ENCODE measurements around the gene PLA2G6. TPM values are rescaled to one million over a fixed set of nuclear protein-coding genes. Genes with fewer than 3 reads are reported as not detected.
"Not testable (repeated sequence)": the region's sequence is repeated elsewhere in the genome, so short reads cannot be mapped to it uniquely, and the experiment has no call there.

Gene PLA2G6
- total RNA-seq, 1 donor from 2014 or later: 36.0 TPM

DNA sequence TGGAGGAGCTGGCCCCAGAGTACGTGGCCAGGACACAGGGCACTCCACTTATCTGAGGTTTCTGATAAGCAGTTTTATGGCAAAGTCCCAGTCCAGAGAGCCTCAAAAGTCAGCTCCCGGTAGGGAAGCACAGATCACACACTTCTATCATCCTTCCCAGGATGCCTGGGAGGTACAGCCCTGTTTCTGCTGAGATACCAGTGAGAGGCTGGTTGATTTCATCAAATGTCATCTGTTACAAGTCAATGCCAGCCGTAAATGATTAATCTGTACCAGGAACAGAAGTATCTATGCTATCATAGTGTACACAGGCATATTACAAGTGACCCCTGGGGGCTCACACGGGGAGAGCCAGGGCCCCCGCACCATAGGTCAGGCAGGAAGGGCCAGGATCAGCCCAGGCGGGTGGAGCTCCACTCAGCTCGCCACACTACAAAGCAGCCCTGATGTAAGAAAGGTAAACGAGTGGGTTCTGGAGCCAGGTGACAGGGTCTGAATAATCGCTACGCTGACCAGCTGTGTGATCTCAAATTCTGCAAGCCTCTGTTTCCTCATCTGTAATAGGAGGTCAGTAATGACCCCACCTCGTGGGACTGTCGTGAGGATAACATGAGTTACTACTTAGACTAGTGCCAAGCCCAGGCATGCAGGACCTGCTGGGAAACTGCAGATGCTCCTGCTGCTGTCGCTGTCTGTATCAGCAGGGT, 17.6 kb downstream of the PLA2G6 start:
- peaks cover 8% of the 10 kb centered on the region for H3K4me1 Mint-ChIP-seq (ENCODE audit: low read depth)
- H3K4me3 Mint-ChIP-seq (ENCODE audit: low read depth): no peak overlapping the region
- DNase-seq (ENCODE audit: low spot score): no peak
- no peaks in the 10 kb centered on the region for H3K27me3 Mint-ChIP-seq (ENCODE audit: low read depth)
- no peaks in the 10 kb centered on the region for H3K9me3 Mint-ChIP-seq
- peaks cover 24% of the 10 kb centered on the region for H3K36me3 Mint-ChIP-seq (ENCODE audit: low read depth)
- H3K27ac Mint-ChIP-seq: no peak overlapping the region
- intact Hi-C loops (cut with micrococcal nuclease): no loop called here

DNA sequence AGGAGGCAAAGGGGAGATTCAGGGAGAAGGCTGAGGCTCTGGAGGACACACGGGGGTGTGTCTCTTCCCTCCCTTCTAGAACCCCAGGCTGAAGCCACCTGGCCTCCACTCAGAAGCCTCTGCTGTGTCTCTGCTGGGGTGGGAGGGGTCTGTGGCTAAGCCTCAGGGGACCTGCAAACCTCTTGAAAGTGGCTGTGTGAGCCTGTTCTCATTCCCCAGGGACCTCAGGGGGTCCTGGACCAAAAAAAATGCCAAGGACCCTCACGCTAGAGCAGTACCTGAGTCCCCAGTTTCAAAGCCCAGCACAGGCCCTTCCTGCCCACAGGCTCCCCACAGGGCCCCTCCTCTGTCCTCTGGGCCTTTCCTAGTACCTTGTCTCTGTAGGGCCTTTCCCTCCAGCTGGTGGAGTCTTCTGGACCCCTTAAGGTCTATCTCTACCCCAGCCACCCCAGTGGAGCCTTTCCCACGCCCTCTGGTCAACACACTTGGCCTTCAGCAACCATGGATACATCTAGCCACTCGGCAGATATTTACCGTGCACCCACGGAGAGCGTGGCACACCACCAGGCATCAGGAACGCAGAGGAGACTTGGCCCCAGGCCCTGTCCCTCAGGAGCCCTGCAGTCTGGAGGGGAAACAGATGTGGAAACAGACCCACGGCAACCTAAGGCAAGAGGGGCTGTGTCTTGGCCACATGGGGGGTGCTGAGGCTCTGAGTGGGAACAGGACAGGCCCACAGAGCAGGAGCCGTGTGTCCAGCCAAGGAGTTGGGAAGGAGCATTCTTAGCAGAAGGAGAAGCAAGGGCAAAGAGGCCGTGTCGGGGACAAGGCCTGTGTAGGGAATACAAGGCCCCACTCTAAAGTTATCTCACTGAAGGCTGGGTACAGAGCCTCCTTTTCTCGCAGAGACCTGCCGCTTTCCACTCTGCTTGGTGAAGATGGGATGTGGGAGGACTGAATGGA, 18.5 kb downstream of the PLA2G6 start:
- H3K4me3 Mint-ChIP-seq (ENCODE audit: low read depth): no peak overlapping the region
- peaks cover 8% of the 10 kb centered on the region for H3K4me1 Mint-ChIP-seq (ENCODE audit: low read depth)
- no peak overlapping the region for H3K27ac Mint-ChIP-seq
- DNase-seq (ENCODE audit: low spot score): no peak
- H3K27me3 Mint-ChIP-seq (ENCODE audit: low read depth): no peaks in the 10 kb centered on the region
- H3K36me3 Mint-ChIP-seq (ENCODE audit: low read depth): peaks cover 21% of the 10 kb centered on the region
- no peaks in the 10 kb centered on the region for H3K9me3 Mint-ChIP-seq
- intact Hi-C loops (cut with micrococcal nuclease): no loop called here

DNA sequence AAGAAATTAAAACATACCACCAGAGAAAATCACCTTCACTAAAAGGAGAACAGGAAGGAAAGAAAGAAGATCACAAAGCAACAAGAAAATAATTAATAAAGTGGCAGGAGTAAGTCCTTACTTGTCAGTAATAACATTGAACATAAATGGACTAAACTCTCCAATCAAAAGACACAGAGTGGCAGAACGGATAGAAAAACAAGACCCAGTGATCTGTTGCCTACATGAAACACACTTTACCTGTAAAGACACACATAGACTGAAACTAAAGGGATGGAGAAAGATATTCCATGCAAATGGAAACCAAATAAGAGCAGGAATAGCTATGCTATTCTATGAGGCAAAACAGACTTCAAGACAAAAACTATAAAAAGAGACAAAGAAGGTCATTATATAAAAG, 25.9 kb downstream of the PLA2G6 start:
- Mint-ChIP-seq H3K36me3 (ENCODE audit: low read depth) (no peaks in the 10 kb centered on the region), H3K27ac (no peak overlapping the region), H3K9me3 (no peaks in the 10 kb centered on the region), H3K27me3 (ENCODE audit: low read depth) (no peaks in the 10 kb centered on the region), H3K4me1 (ENCODE audit: low read depth) (no peaks in the 10 kb centered on the region), H3K4me3 (ENCODE audit: low read depth) (no peak overlapping the region)
- intact Hi-C loops (cut with micrococcal nuclease): no loop called here
- no peak for DNase-seq (ENCODE audit: low spot score)

DNA sequence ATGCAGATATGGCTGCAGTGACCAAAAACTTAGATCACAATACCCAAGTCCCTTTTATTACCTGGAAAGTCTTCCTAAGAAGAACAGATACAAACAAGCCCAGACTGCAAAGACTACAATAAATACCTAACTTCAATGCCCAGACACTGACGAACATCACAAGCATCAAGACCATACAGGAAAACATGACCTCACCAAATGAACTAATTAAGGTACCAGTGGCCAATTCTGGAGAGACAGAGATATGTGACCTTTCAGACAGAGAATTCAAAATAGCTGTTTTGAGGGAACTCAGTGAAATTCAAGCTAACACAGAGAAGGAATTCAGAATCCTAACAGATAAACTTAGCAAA, 27.1 kb downstream of the PLA2G6 start:
- intact Hi-C loops (cut with micrococcal nuclease); H3K4me3 Mint-ChIP-seq (ENCODE audit: low read depth); H3K27ac Mint-ChIP-seq; DNase-seq (ENCODE audit: low spot score); H3K27me3 Mint-ChIP-seq (ENCODE audit: low read depth); H3K4me1 Mint-ChIP-seq (ENCODE audit: low read depth); H3K9me3 Mint-ChIP-seq; H3K36me3 Mint-ChIP-seq (ENCODE audit: low read depth): not testable (repeated sequence)

DNA sequence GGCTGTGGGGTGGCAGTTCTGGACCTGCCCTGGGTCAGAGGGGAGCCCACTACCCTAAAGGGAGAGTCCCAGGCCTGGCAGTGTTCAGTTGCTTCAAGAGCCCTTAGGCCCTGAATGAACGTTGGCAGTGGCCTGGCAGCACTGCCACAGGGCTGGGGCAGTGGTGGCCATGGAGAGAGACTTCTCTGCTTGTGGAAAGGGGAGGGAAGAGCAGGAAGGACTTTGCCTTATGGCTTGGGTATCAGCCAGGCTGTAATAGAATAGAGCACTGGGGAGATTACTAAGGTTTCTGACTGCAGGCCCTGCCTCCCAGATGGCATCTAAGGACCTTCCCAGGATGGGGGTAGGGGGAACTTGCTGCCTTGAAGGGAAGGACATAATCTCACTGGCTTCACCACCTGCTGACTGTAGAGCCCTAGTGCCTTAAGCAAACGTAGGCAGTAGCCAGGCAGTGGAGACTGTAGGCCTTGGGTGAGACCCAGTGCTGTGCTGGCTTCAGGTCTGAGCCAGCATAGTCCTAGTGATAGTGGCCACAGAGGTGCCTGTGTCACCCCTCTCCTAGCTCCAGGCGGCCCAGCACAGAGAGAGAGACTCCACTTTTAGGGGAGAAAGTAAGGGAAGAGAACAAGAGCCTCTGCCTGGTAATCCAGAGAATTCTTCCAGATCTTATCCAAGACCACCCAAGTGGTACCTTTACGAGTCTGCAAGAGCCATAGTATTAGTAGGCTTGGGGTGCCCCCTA, 27.6 kb downstream of the PLA2G6 start:
- H3K27me3 Mint-ChIP-seq (ENCODE audit: low read depth): no peaks in the 10 kb centered on the region

DNA sequence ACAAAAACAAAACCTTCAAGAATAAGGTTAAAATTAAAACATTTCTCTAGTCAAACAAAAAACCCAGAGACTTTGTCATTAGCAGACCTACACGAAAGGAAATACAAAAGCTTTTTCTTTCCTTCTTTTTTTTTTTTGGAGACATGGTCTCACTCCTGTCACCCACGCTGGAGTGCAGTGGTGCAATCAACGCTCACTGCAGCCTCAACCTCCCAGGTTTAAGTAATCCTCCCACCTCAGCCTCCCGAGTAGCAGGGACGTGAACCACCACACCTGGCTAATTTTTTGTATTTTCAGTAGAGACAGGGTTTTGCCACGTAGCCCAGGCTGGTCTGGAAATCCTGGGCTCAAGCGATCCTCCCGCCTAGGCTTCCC, 30.5 kb downstream of the PLA2G6 start:
- no peak overlapping the region for H3K4me3 Mint-ChIP-seq (ENCODE audit: low read depth)
- H3K36me3 Mint-ChIP-seq (ENCODE audit: low read depth): peaks cover 8% of the 10 kb centered on the region
- H3K9me3 Mint-ChIP-seq: no peaks in the 10 kb centered on the region
- H3K4me1 Mint-ChIP-seq (ENCODE audit: low read depth): peaks cover 14% of the 10 kb centered on the region
- intact Hi-C loops (cut with micrococcal nuclease): no loop called here
- no peak overlapping the region for H3K27ac Mint-ChIP-seq
- H3K27me3 Mint-ChIP-seq (ENCODE audit: low read depth): no peaks in the 10 kb centered on the region
- DNase-seq (ENCODE audit: low spot score): no peak

More for the DNA sequence above, 27.6 kb downstream of the PLA2G6 start:
- Mint-ChIP-seq H3K27ac (no peak overlapping the region), H3K4me3 (ENCODE audit: low read depth) (no peak overlapping the region), H3K36me3 (ENCODE audit: low read depth) (no peaks in the 10 kb centered on the region), H3K4me1 (ENCODE audit: low read depth) (peaks cover 2% of the 10 kb centered on the region), H3K9me3 (no peaks in the 10 kb centered on the region)
- no peak for DNase-seq (ENCODE audit: low spot score)
- intact Hi-C loops (cut with micrococcal nuclease): no loop called here

DNA sequence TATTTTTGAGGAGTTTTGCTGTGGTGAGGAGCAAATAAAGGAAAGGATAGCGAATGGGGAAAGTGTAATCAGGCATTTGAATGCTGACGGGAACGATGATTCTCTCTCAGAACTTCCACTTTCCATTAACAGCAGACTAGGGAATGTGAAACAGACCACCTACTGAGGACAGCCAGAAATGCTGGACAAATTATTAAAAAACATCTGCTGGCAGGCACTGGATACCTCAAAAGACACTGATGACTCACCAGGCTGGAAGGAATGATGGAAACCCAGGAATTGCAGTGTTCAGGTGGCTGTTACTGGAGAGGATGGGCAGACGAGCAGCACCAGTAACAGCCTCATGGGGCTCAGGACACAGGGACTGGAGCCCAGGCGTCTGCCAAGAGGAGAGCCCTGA, 33.4 kb downstream of the PLA2G6 start:
- Mint-ChIP-seq H3K27me3 (ENCODE audit: low read depth) (no peaks in the 10 kb centered on the region), H3K4me3 (ENCODE audit: low read depth) (no peak overlapping the region), H3K4me1 (ENCODE audit: low read depth) (peaks cover 17% of the 10 kb centered on the region), H3K27ac (no peak overlapping the region), H3K36me3 (ENCODE audit: low read depth) (peaks cover 18% of the 10 kb centered on the region), H3K9me3 (no peaks in the 10 kb centered on the region)
- no peak for DNase-seq (ENCODE audit: low spot score)
- intact Hi-C loops (cut with micrococcal nuclease): no loop called here

DNA sequence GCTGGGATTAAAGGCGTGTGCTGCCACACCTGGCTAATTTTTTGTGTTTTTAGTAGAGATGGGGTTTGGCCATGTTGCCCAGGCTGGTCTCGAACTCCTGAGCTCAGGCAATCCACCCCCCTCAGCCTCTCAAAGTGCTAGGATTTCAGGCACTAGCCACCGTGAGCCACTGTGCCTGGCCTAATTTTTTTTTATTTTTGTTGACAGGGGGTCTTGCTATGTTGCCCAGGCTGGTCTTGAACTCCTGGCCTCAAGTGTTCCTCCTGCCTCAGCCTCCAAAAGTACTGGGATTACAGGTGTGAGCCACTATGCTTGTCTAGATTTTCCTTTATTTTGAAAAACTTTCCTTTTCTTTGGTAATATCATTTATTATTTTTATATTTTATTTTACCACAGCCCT, 35.5 kb downstream of the PLA2G6 start:
- H3K4me3 Mint-ChIP-seq (ENCODE audit: low read depth); DNase-seq (ENCODE audit: low spot score); intact Hi-C loops (cut with micrococcal nuclease); H3K27ac Mint-ChIP-seq; H3K9me3 Mint-ChIP-seq; H3K27me3 Mint-ChIP-seq (ENCODE audit: low read depth): not testable (repeated sequence)
- Mint-ChIP-seq H3K4me1 (ENCODE audit: low read depth) (peaks cover 17% of the 10 kb centered on the region), H3K36me3 (ENCODE audit: low read depth) (peaks cover 24% of the 10 kb centered on the region)

DNA sequence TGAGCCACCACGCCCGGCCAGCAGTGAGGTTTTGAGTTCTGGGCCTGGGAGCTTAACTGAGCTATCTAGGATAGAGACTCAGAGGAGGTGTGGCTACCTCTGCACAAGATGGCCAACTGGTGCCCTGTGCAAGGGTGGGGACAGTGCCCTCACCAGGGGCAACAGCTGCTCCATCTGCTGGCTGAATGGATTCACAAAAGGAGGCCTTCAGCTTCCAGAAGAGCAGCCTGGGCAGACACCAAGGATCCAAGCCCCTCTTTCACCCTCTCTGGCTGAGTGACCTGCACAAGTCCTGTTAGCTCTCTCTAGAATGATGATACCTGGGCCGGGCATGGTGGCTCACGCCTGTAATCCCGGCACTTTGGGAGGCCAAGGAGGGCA, 37.6 kb downstream of the PLA2G6 start:
- Mint-ChIP-seq H3K4me1 (ENCODE audit: low read depth) (peaks cover 16% of the 10 kb centered on the region), H3K36me3 (ENCODE audit: low read depth) (peaks cover 24% of the 10 kb centered on the region), H3K27ac (no peak overlapping the region), H3K4me3 (ENCODE audit: low read depth) (no peak overlapping the region), H3K27me3 (ENCODE audit: low read depth) (no peaks in the 10 kb centered on the region), H3K9me3 (no peaks in the 10 kb centered on the region)
- DNase-seq (ENCODE audit: low spot score): no peak
- intact Hi-C loops (cut with micrococcal nuclease): no loop called here

DNA sequence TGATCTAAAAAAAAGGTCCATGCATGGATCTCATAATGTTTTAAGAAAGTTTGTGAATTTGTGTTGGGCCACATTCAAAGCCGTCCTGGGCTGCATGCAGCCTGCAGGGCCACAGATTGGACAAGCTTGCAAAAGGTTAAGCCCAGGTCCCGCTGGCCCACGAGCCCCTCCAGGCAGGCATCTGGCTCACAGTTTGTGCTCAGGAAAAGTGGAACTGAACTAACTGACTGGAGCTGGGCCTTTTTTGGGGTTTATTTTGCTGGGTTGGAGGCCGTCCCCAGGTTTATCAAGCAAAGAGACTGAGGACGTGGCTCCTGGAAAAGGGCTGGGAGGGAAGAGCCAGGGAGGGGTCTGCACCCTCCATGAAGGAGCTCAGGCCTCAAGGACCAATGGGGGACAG, 39.0 kb downstream of the PLA2G6 start:
- no peaks in the 10 kb centered on the region for H3K27me3 Mint-ChIP-seq (ENCODE audit: low read depth)
- H3K27ac Mint-ChIP-seq: no peak overlapping the region
- no peak for DNase-seq (ENCODE audit: low spot score)
- peaks cover 22% of the 10 kb centered on the region for H3K36me3 Mint-ChIP-seq (ENCODE audit: low read depth)
- H3K4me3 Mint-ChIP-seq (ENCODE audit: low read depth): no peak overlapping the region
- no peaks in the 10 kb centered on the region for H3K9me3 Mint-ChIP-seq
- H3K4me1 Mint-ChIP-seq (ENCODE audit: low read depth): peaks cover 8% of the 10 kb centered on the region
- intact Hi-C loops (cut with micrococcal nuclease): no loop called here

DNA sequence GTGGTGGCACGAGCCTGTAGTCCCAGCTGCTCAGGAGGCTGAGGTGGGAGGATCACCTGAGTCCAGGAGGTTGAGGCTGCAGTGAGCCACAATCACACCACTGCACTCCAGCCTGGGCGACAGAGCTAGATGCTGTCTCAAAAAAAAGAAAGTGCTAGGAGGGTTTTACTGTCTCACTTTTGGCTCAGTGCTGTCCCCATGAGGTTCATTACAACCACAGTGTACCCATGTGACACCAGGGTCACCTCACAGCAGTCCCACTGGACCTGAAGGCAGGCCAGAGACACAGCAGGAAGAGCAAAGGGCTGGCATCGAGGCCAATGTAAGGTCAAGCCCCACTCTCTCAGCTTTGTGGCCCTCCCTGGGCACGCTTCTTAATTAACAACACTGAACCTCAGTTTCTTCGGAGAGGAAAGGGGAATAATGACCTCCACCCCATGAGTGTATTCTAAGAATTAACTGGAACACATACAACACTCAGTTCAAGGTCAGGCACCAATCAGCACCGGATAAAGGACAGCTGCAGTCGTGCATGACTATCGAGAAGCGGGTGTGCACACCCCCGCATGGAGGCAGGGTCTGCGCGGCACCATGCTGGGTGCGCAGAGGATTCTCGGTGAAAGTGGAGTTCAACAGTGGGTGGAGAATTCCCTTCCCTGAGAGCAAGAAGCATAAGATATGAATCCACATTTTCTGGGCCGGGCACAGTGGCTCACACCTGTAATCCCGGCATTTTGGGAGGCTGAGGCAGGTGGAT, 40.2 kb downstream of the PLA2G6 start:
- DNase-seq (ENCODE audit: low spot score): no peak
- Mint-ChIP-seq H3K9me3 (no peaks in the 10 kb centered on the region), H3K4me3 (ENCODE audit: low read depth) (no peak overlapping the region), H3K36me3 (ENCODE audit: low read depth) (peaks cover 22% of the 10 kb centered on the region), H3K4me1 (ENCODE audit: low read depth) (peaks cover 3% of the 10 kb centered on the region), H3K27me3 (ENCODE audit: low read depth) (no peaks in the 10 kb centered on the region), H3K27ac (no peak overlapping the region)
- intact Hi-C loops (cut with micrococcal nuclease): no loop called here

DNA sequence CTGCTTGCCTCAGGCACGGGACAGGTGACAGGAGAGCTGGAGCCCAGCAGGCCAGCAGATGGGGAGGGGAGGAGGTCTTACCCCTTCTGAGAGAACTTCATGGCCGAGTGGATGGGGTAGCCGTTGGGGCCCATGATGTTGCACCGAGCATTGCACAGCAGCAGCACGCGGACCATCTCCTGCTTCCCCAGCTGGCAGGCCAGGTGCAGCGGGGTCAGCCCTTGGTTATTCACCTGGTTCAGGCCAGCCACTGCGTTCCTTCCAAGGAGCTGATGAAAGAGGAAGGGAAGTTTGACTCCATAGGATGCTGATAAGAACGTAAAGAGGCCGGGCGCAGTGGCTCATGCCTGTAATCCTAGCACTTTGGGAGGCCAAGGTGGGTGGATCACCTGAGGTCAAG, 41.7 kb downstream of the PLA2G6 start:
- no peak overlapping the region for H3K4me3 Mint-ChIP-seq (ENCODE audit: low read depth)
- no peaks in the 10 kb centered on the region for H3K9me3 Mint-ChIP-seq
- intact Hi-C loops (cut with micrococcal nuclease): no loop called here
- H3K4me1 Mint-ChIP-seq (ENCODE audit: low read depth): peaks cover 3% of the 10 kb centered on the region
- peaks cover 31% of the 10 kb centered on the region for H3K36me3 Mint-ChIP-seq (ENCODE audit: low read depth)
- no peaks in the 10 kb centered on the region for H3K27me3 Mint-ChIP-seq (ENCODE audit: low read depth)
- H3K27ac Mint-ChIP-seq: no peak overlapping the region
- DNase-seq (ENCODE audit: low spot score): no peak
